ENCODE results near the gene EPHA5. TPM values are rescaled to one million over a fixed set of nuclear protein-coding genes. Genes with fewer than 3 reads are reported as not detected.

The EPHA5 gene
- total RNA-seq, 4 donors from 2014 or later = 0.23 to 0.58 (median 0.37) TPM

- 76% methylated on average over 3 of the region's 3 CpGs for WGBS
- no peak overlapping the region for H3K4me3 ChIP-seq
- no peak overlapping the region for H3K27ac ChIP-seq (replicated peaks in 1 of 4)
- H3K36me3 ChIP-seq = no peaks in the 10 kb centered on the region
- H3K27me3 ChIP-seq = peaks cover 7 to 74% (median 29%) of the 10 kb centered on the region in 4 donors
- H3K4me1 ChIP-seq = peaks cover 25 to 37% (median 34%) of the 10 kb centered on the region in 4 donors
- intact Hi-C loops (cut with DNase I) = no loop called here
- no peaks in the 10 kb centered on the region for H3K9me3 ChIP-seq
- DNase-seq (ENCODE audit: extremely low spot score) = no peak
- TF ChIP-seq CTCF (IDR thresholded peaks at IDR 0.05) (no peak), EP300 (IDR thresholded peaks at IDR 0.05) (no peak), POLR2A (IDR thresholded peaks at IDR 0.05; ENCODE audit: low read depth) (no peak), POLR2AphosphoS5 (IDR thresholded peaks at IDR 0.05) (no peak)
Observed at GRCh38 chr4:65665771-65666523, 4.3 kb downstream of the EPHA5 start.

- intact Hi-C loops (cut with DNase I) = no loop called here
- Histone ChIP-seq H3K4me1 (no peaks in the 10 kb centered on the region), H3K9me3 (no peaks in the 10 kb centered on the region), H3K27ac (replicated peaks in 1 of 4) (no peak overlapping the region), H3K27me3 (peaks cover 0 to 35% (median 3%) of the 10 kb centered on the region in 4 donors), H3K36me3 (no peaks in the 10 kb centered on the region), H3K4me3 (no peak overlapping the region)
- DNase-seq (ENCODE audit: extremely low spot score) = no peak
- WGBS = 27% methylated on average over 1 of the region's 1 CpG
- TF ChIP-seq EP300 (IDR thresholded peaks at IDR 0.05) (no peak), POLR2AphosphoS5 (IDR thresholded peaks at IDR 0.05) (no peak), POLR2A (IDR thresholded peaks at IDR 0.05; ENCODE audit: low read depth) (no peak), CTCF (IDR thresholded peaks at IDR 0.05) (no peak)
Observed at GRCh38 chr4:65661471-65661870, 8.8 kb downstream of the EPHA5 start.

GRCh38 chr4:65658117-65658516 lies 12.2 kb downstream of the EPHA5 start:
- Histone ChIP-seq H3K4me3 (no peak overlapping the region), H3K27ac (replicated peaks in 1 of 4) (no peak overlapping the region), H3K4me1 (no peaks in the 10 kb centered on the region), H3K9me3 (no peaks in the 10 kb centered on the region), H3K27me3 (peaks cover 0 to 13% (median 0%) of the 10 kb centered on the region in 4 donors), H3K36me3 (no peaks in the 10 kb centered on the region)
- 70% methylated on average over 1 of the region's 1 CpG for WGBS
- intact Hi-C loops (cut with DNase I) = no loop called here
- TF ChIP-seq CTCF (IDR thresholded peaks at IDR 0.05) = no peak
- no peak for TF ChIP-seq POLR2AphosphoS5 (IDR thresholded peaks at IDR 0.05)
- no peak for TF ChIP-seq POLR2A (IDR thresholded peaks at IDR 0.05; ENCODE audit: low read depth)
- TF ChIP-seq EP300 (IDR thresholded peaks at IDR 0.05) = no peak
- no peak for DNase-seq (ENCODE audit: extremely low spot score)

GRCh38 chr4:65656008-65656407 lies 14.3 kb downstream of the EPHA5 start:
- H3K4me1 ChIP-seq = no peaks in the 10 kb centered on the region
- H3K4me3 ChIP-seq = no peak overlapping the region
- no peaks in the 10 kb centered on the region for H3K27me3 ChIP-seq
- intact Hi-C loops (cut with DNase I) = no loop called here
- no peak for DNase-seq (ENCODE audit: extremely low spot score)
- no peaks in the 10 kb centered on the region for H3K9me3 ChIP-seq
- TF ChIP-seq CTCF (IDR thresholded peaks at IDR 0.05) (no peak), EP300 (IDR thresholded peaks at IDR 0.05) (no peak), POLR2A (IDR thresholded peaks at IDR 0.05; ENCODE audit: low read depth) (no peak), POLR2AphosphoS5 (IDR thresholded peaks at IDR 0.05) (no peak)
- no peaks in the 10 kb centered on the region for H3K36me3 ChIP-seq
- H3K27ac ChIP-seq (replicated peaks in 1 of 4) = no peak overlapping the region

GRCh38 chr4:65654976-65655375 lies 15.3 kb downstream of the EPHA5 start:
- Histone ChIP-seq H3K4me3 (no peak overlapping the region), H3K27ac (replicated peaks in 1 of 4) (no peak overlapping the region), H3K36me3 (no peaks in the 10 kb centered on the region), H3K9me3 (no peaks in the 10 kb centered on the region), H3K4me1 (no peaks in the 10 kb centered on the region), H3K27me3 (no peaks in the 10 kb centered on the region)
- 100% methylated on average over 1 of the region's 1 CpG for WGBS
- no peak for DNase-seq (ENCODE audit: extremely low spot score)
- intact Hi-C loops (cut with DNase I) = no loop called here
- TF ChIP-seq CTCF (IDR thresholded peaks at IDR 0.05) (no peak), POLR2A (IDR thresholded peaks at IDR 0.05; ENCODE audit: low read depth) (no peak), POLR2AphosphoS5 (IDR thresholded peaks at IDR 0.05) (no peak), EP300 (IDR thresholded peaks at IDR 0.05) (no peak)
